SK-N-SH (cell line): ENCODE measurements around the gene CDC42BPG. TPM values are rescaled to one million over a fixed set of nuclear protein-coding genes. Genes with fewer than 3 reads are reported as not detected.
A peak's percentile ranks its signal among the peaks of the same experiment; 100 is the strongest.

Experiments used
- CTCF ChIA-PET: fragments of 300-600, 350-600 bp; formaldehyde crosslinking; extraction: SDS; loops from one replicate; lab custom pipeline; 2021; lab: Yijun Ruan, JAX
- POLR2A ChIA-PET: fragments of 350-600 bp; sonication (Branson Sonifier 250); formaldehyde crosslinking; extraction: SDS; loops from one replicate; lab custom pipeline; 2020; ENCODE audit warnings: antibody characterized with exemption, inconsistent platforms; lab: Yijun Ruan, JAX
- DNase-seq: peaks from one replicate; pipeline ENCODE4 v3.0.0; 2012
- H2AFZ ChIP-seq: fragments of 200-600 bp; sonication (generic); 2 replicates; pipeline ENCODE4 v1.8.1; 2016; ENCODE audit warnings: antibody characterized with exemption, mild to moderate bottlenecking, low read depth
- H3F3A ChIP-seq: fragments of 200-600 bp; sonication (generic); replicated peaks from 2 replicates; pipeline ENCODE3; 2016; ENCODE audit warnings: antibody characterized with exemption, mild to moderate bottlenecking; ENCODE audit not compliant: insufficient read depth
- H3K27ac ChIP-seq, 2 experiments: fragments of 200-500 bp in 1 of 2; fragments of 200-600 bp in 1 of 2; sonication (Bioruptor generic) in 1 of 2; sonication (generic), shearing (Covaris generic) in 1 of 2; 2 replicates each; pipeline versions ENCODE4 v1.5.1 to v1.6.1; 2014 to 2016; ENCODE audit warnings: low read depth in 2 of 2, inconsistent platforms in 1 of 2, low read length in 1 of 2, mild to moderate bottlenecking in 1 of 2, mixed read lengths in 1 of 2
- H3K27me3 ChIP-seq: fragments of 200-600 bp; sonication (generic), shearing (Covaris generic); 2 replicates; pipeline ENCODE4 v1.6.1; 2016; ENCODE audit warnings: mixed run types; ENCODE audit not compliant: insufficient read depth
- H3K36me3 ChIP-seq, 2 experiments: fragments of 200-500 bp in 1 of 2; fragments of 200-600 bp in 1 of 2; sonication (Bioruptor generic) in 1 of 2; sonication (generic) in 1 of 2; replicated peaks in 1 of 2; 2 replicates each; pipeline versions ENCODE3 to v1.5.1; 2014 to 2016; ENCODE audit warnings: low read length in 1 of 2, mild to moderate bottlenecking in 1 of 2; ENCODE audit not compliant: insufficient read depth in 2 of 2, control insufficient read depth in 1 of 2
- H3K4me1 ChIP-seq, 2 experiments: fragments of 200-500 bp in 1 of 2; fragments of 200-600 bp in 1 of 2; sonication (Bioruptor generic) in 1 of 2; sonication (generic), shearing (Covaris generic) in 1 of 2; 2 replicates each; pipeline versions ENCODE4 v1.5.1 to v1.6.1; 2014 to 2016; ENCODE audit warnings: low read depth in 1 of 2, low read length in 1 of 2, mixed run types in 1 of 2; ENCODE audit not compliant: insufficient read depth in 2 of 2, control insufficient read depth in 1 of 2
- H3K4me2 ChIP-seq: fragments of 200-600 bp; sonication (generic), shearing (Covaris generic); 2 replicates; pipeline ENCODE4 v1.6.1; 2017; ENCODE audit warnings: mixed run types
- H3K4me3 ChIP-seq, 2 experiments: fragments of 200-500 bp in 1 of 2; fragments of 200-600 bp in 1 of 2; sonication (Bioruptor generic) in 1 of 2; sonication (generic), shearing (Covaris generic) in 1 of 2; 2 replicates each; pipeline versions ENCODE4 v1.5.1 to v1.8.1; 2014 to 2016; ENCODE audit warnings: low read depth in 2 of 2, inconsistent platforms in 1 of 2, low read length in 1 of 2, mild to moderate bottlenecking in 1 of 2, mixed read lengths in 1 of 2, moderate library complexity in 1 of 2
- H3K79me2 ChIP-seq: fragments of 200-600 bp; sonication (generic); 2 replicates; pipeline ENCODE4 v1.8.1; 2017; ENCODE audit warnings: mild to moderate bottlenecking; ENCODE audit not compliant: insufficient read depth
- H3K9ac ChIP-seq: fragments of 200-600 bp; sonication (generic); 2 replicates; pipeline ENCODE4 v1.6.1; 2017; ENCODE audit warnings: mixed run types
- H3K9me2 ChIP-seq: fragments of 200-600 bp; sonication (generic); 2 replicates; pipeline ENCODE4 v1.6.1; 2017; ENCODE audit warnings: mixed run types
- H3K9me3 ChIP-seq: fragments of 200-600 bp; sonication (generic); 2 replicates; pipeline ENCODE4 v1.6.1; 2017; ENCODE audit warnings: mixed run types, mild to moderate bottlenecking, moderate library complexity
- H4K20me1 ChIP-seq: fragments of 200-600 bp; sonication (generic); 2 replicates; pipeline ENCODE4 v1.6.1; 2017; ENCODE audit warnings: mild to moderate bottlenecking, mixed run types; ENCODE audit not compliant: insufficient read depth
- CHD2 ChIP-seq: fragments of 150-350 bp; IDR thresholded peaks from 2 replicates; pipeline ENCODE4 v1.6.1; 2018; ENCODE audit warnings: low read length; ENCODE audit not compliant: partially characterized antibody
- EZH2phosphoT487 ChIP-seq: fragments of 200-600 bp; sonication (generic); IDR thresholded peaks from 2 replicates; pipeline ENCODE4 v1.6.1; 2017; ENCODE audit warnings: low read depth, mixed run types, mild to moderate bottlenecking, antibody characterized with exemption, moderate library complexity, borderline replicate concordance
- FOSL2 ChIP-seq: IDR thresholded peaks from 2 replicates; pipeline ENCODE4 v1.4.0; 2012; ENCODE audit warnings: low read depth, mild to moderate bottlenecking, moderate library complexity, borderline replicate concordance
- FOXM1 ChIP-seq: IDR thresholded peaks from 2 replicates; pipeline ENCODE4 v1.4.0; 2012; ENCODE audit warnings: low read depth, mild to moderate bottlenecking
- JUND ChIP-seq: IDR thresholded peaks from 2 replicates; pipeline ENCODE4 v1.4.0; 2012
- MAX ChIP-seq: IDR thresholded peaks from 2 replicates; pipeline ENCODE4 v1.4.0; 2012; ENCODE audit warnings: low read depth
- MEF2A ChIP-seq: IDR thresholded peaks from 2 replicates; pipeline ENCODE4 v1.4.0; 2012; ENCODE audit warnings: low read depth, borderline replicate concordance
- NFIC ChIP-seq: IDR thresholded peaks from 2 replicates; pipeline ENCODE4 v1.4.0; 2012; ENCODE audit warnings: borderline replicate concordance
- NRF1 ChIP-seq: IDR thresholded peaks from 2 replicates; pipeline ENCODE4 v1.6.1; 2012; ENCODE audit warnings: low read depth, mild to moderate bottlenecking, low read length
- RAD21 ChIP-seq: IDR thresholded peaks from 2 replicates; pipeline ENCODE4 v1.6.1; 2012; ENCODE audit warnings: mild to moderate bottlenecking, low read length
- RFX5 ChIP-seq: IDR thresholded peaks from 2 replicates; pipeline ENCODE4 v1.6.1; 2012; ENCODE audit warnings: mild to moderate bottlenecking, improper control_type of control experiment, low read length
- SIN3A ChIP-seq: IDR thresholded peaks from 2 replicates; pipeline ENCODE4 v1.6.1; 2012; ENCODE audit warnings: low read depth, mild to moderate bottlenecking, low read length, moderate library complexity, borderline replicate concordance
- TEAD4 ChIP-seq: IDR thresholded peaks from 2 replicates; pipeline ENCODE4 v1.4.0; 2012; ENCODE audit warnings: mild to moderate bottlenecking, borderline replicate concordance; ENCODE audit not compliant: insufficient read depth
- USF2 ChIP-seq: fragments of 150-350 bp; IDR thresholded peaks from 2 replicates; pipeline ENCODE4 v1.6.1; 2017; ENCODE audit warnings: antibody characterized with exemption, low read length, low read depth, borderline replicate concordance
- YY1 ChIP-seq: IDR thresholded peaks from 2 replicates; pipeline ENCODE4 v1.4.0; 2012; ENCODE audit warnings: low read depth, mild to moderate bottlenecking
- WGBS: methylation state at CpG from one replicate; pipeline ENCODE4 v1.1.6; 2017; ENCODE audit warnings: low lambda C conversion rate; 5-methylcytosine and 5-hydroxymethylcytosine counted together
- polyA plus RNA-seq, 3 experiments: library from polyadenylated mRNA; depleted of rRNA; stranded (reverse); fragments of >200 nt; gene quantifications; 2 replicates each; pipeline ENCODE4 v1.2.3, GENCODE V29; 2012
- TF ChIP-seq, protein P1 (sequence below): IDR thresholded peaks from 2 replicates; pipeline ENCODE4 v1.4.0; 2012; ENCODE audit warnings: low read depth, borderline replicate concordance
- TF ChIP-seq, protein P2 (sequence below): fragments of 200-600 bp; sonication (generic); IDR thresholded peaks from 2 replicates; pipeline ENCODE4 v1.6.1; 2017; ENCODE audit warnings: antibody characterized with exemption, mild to moderate bottlenecking, moderate library complexity
- TF ChIP-seq, protein P3 (sequence below): fragments of 150-350 bp; IDR thresholded peaks from 2 replicates; pipeline ENCODE4 v1.6.1; 2016; ENCODE audit warnings: mild to moderate bottlenecking, low read depth, low read length

Gene CDC42BPG
- polyA plus RNA-seq, 1 of the 3 experiments (the other 2 are of a cell fraction), result 0.33 TPM

- Histone ChIP-seq H4K20me1 (no peaks in the 10 kb centered on the region), H3K27me3 (no peaks in the 10 kb centered on the region), H3K4me1 (peaks cover 7 to 18% of the 10 kb centered on the region in 2 experiments; a peak in 2 of 4 replicates), H3K9me2 (no peaks in the 10 kb centered on the region), H3K9ac (peak overlapping the region; percentile 43; the same call in 1 of the 2 replicates), H3K79me2 (no peaks in the 10 kb centered on the region), H3K36me3 (peaks cover 0 to 31% of the 10 kb centered on the region in 2 experiments), H2AFZ (no peak overlapping the region), H3F3A (peaks cover 3% of the 10 kb centered on the region), H3K27ac (no peak overlapping the region; a peak in 1 of 4 replicates), H3K4me2 (peak overlapping the region; percentile 89), H3K4me3 (peak overlapping the region; percentile 68 to 69; a peak in 3 of 4 replicates), H3K9me3 (no peaks in the 10 kb centered on the region)
- TF ChIP-seq TEAD4 (no peak), RAD21 (no peak), NRF1 (no peak), EZH2phosphoT487 (no peak), NFIC (no peak), RFX5 (no peak), FOXM1 (no peak), YY1 (no peak), SIN3A (no peak), MEF2A (no peak), JUND (no peak)
- TF ChIP-seq, protein P1, sequence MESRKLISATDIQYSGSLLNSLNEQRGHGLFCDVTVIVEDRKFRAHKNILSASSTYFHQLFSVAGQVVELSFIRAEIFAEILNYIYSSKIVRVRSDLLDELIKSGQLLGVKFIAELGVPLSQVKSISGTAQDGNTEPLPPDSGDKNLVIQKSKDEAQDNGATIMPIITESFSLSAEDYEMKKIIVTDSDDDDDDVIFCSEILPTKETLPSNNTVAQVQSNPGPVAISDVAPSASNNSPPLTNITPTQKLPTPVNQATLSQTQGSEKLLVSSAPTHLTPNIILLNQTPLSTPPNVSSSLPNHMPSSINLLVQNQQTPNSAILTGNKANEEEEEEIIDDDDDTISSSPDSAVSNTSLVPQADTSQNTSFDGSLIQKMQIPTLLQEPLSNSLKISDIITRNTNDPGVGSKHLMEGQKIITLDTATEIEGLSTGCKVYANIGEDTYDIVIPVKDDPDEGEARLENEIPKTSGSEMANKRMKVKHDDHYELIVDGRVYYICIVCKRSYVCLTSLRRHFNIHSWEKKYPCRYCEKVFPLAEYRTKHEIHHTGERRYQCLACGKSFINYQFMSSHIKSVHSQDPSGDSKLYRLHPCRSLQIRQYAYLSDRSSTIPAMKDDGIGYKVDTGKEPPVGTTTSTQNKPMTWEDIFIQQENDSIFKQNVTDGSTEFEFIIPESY, result no peak
- TF ChIP-seq, protein P2, sequence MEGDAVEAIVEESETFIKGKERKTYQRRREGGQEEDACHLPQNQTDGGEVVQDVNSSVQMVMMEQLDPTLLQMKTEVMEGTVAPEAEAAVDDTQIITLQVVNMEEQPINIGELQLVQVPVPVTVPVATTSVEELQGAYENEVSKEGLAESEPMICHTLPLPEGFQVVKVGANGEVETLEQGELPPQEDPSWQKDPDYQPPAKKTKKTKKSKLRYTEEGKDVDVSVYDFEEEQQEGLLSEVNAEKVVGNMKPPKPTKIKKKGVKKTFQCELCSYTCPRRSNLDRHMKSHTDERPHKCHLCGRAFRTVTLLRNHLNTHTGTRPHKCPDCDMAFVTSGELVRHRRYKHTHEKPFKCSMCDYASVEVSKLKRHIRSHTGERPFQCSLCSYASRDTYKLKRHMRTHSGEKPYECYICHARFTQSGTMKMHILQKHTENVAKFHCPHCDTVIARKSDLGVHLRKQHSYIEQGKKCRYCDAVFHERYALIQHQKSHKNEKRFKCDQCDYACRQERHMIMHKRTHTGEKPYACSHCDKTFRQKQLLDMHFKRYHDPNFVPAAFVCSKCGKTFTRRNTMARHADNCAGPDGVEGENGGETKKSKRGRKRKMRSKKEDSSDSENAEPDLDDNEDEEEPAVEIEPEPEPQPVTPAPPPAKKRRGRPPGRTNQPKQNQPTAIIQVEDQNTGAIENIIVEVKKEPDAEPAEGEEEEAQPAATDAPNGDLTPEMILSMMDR, result no peak
- peak; percentile 17 for DNase-seq
- POLR2A ChIA-PET, result interaction anchor here (0.9 kb wide), 1 partner anchor 333 kb away, joined by 3 read pairs; no protein-coding TSS in a partner anchor
- WGBS, result 100% methylated on average over 3 of the region's 13 CpGs
- CTCF ChIA-PET, result interaction anchor here (1.0 to 3.3 kb wide), 3 partner anchors 15 to 298 kb away, joined by 3 to 20 read pairs (median 4); no protein-coding TSS in a partner anchor
Observed at GRCh38 chr11:64801561-64802369, 42.7 kb downstream of the CDC42BPG start.

- DNase-seq, result no peak
- Histone ChIP-seq H3K27ac (no peak overlapping the region; a peak in 1 of 4 replicates), H3K4me2 (no peak overlapping the region), H4K20me1 (no peaks in the 10 kb centered on the region), H3K9me2 (no peaks in the 10 kb centered on the region), H3K36me3 (peaks cover 0 to 32% of the 10 kb centered on the region in 2 experiments), H3F3A (peaks cover 3% of the 10 kb centered on the region), H3K4me3 (no peak overlapping the region), H2AFZ (no peak overlapping the region), H3K27me3 (no peaks in the 10 kb centered on the region), H3K9ac (no peak overlapping the region), H3K9me3 (no peaks in the 10 kb centered on the region), H3K4me1 (peaks cover 7 to 18% of the 10 kb centered on the region in 2 experiments; a peak in 2 of 4 replicates), H3K79me2 (no peaks in the 10 kb centered on the region)
- ChIA-PET CTCF (interaction anchor here (0.9 to 1.9 kb wide), 3 partner anchors 8 to 93 kb away, joined by 4 to 6 read pairs (median 4); no protein-coding TSS in a partner anchor), POLR2A (no interaction called here)
- 93% methylated on average over 5 of the region's 9 CpGs for WGBS
- no peak for TF ChIP-seq CHD2
- TF ChIP-seq, protein P3, sequence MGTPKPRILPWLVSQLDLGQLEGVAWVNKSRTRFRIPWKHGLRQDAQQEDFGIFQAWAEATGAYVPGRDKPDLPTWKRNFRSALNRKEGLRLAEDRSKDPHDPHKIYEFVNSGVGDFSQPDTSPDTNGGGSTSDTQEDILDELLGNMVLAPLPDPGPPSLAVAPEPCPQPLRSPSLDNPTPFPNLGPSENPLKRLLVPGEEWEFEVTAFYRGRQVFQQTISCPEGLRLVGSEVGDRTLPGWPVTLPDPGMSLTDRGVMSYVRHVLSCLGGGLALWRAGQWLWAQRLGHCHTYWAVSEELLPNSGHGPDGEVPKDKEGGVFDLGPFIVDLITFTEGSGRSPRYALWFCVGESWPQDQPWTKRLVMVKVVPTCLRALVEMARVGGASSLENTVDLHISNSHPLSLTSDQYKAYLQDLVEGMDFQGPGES, result no peak
- TF ChIP-seq MAX, result no peak
- TF ChIP-seq, protein P2, result no peak
- no peak for TF ChIP-seq NFIC
- no peak for TF ChIP-seq FOSL2
- TF ChIP-seq USF2, result no peak
Observed at GRCh38 chr11:64801158-64801464, 43.3 kb downstream of the CDC42BPG start.
